ENCODE results near the gene IL10.
A peak's percentile ranks its signal among the peaks of the same experiment; 100 is the strongest.

The IL10 gene

DNA sequence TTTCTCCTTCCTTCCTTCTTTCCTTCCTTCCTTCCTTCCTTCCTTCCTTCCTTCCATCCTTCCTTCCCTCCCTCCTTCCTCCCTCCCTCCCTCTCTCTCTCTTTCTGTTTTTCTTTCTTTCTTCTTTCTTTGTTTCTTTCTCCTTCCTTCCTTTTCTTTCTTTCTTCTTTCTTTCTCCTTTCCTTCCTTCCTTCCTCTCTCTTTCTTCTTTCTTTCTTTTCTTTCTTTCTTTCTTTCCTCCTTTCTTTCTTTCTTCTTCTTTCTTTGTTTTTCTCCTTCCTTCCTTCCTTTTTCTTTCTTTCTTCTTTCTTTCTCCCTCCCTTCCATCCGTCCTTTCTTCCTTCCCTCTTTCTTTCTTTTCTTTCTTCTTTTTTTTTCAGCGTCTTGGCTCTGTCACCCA, 19.8 kb downstream of the IL10 start:
- Histone ChIP-seq H3K4me1 (ENCODE audit: control insufficient read depth in 2 of 2, insufficient read depth in 2 of 2, low read length in 2 of 2) (no peaks in the 10 kb centered on the region), H3K9me3 (ENCODE audit: control insufficient read depth in 2 of 2, low read length in 2 of 2) (no peaks in the 10 kb centered on the region), H3K27me3 (ENCODE audit: control insufficient read depth in 2 of 2, insufficient read depth in 2 of 2, low read length in 2 of 2) (no peaks in the 10 kb centered on the region), H3K36me3 (ENCODE audit: control insufficient read depth in 2 of 2, insufficient read depth in 2 of 2, low read length in 2 of 2) (no peaks in the 10 kb centered on the region), H3K27ac (ENCODE audit: low read depth in 2 of 2, low read length in 2 of 2) (no peak overlapping the region), H3K9ac (ENCODE audit: low read depth in 1 of 2, low read length in 2 of 2) (no peak overlapping the region), H3K4me3 (ENCODE audit: low read length in 2 of 2) (no peak overlapping the region)

DNA sequence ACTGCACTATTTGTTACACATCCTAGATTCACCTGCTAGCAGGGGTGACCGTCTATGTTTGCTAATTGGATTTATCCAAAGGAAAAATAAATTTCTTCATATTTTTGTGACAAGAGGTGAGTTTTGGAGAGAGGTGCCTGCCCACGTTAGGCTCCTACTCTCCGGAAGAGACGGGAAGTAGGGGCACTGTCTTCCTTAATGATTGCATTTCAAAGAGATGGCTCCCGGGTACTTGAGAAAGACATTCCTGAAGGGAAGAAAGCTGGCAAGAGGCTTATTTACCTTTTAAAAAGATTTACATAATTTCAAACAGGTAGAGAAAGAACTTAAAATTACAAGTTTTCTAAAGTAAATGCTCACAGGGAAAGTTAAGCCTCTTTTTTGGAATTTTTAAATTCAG, 20.4 kb downstream of the IL10 start:
- no peak overlapping the region for H3K4me3 ChIP-seq (ENCODE audit: low read length in 2 of 2)
- no peak overlapping the region for H3K27ac ChIP-seq (ENCODE audit: low read depth in 2 of 2, low read length in 2 of 2)
- H3K4me1 ChIP-seq (ENCODE audit: control insufficient read depth in 2 of 2, insufficient read depth in 2 of 2, low read length in 2 of 2) = no peaks in the 10 kb centered on the region
- no peaks in the 10 kb centered on the region for H3K36me3 ChIP-seq (ENCODE audit: control insufficient read depth in 2 of 2, insufficient read depth in 2 of 2, low read length in 2 of 2)
- no peaks in the 10 kb centered on the region for H3K27me3 ChIP-seq (ENCODE audit: control insufficient read depth in 2 of 2, insufficient read depth in 2 of 2, low read length in 2 of 2)
- H3K9me3 ChIP-seq (ENCODE audit: control insufficient read depth in 2 of 2, low read length in 2 of 2) = no peaks in the 10 kb centered on the region
- H3K9ac ChIP-seq (ENCODE audit: low read depth in 1 of 2, low read length in 2 of 2) = no peak overlapping the region

- Histone ChIP-seq H3K27me3 (ENCODE audit: control insufficient read depth in 2 of 2, insufficient read depth in 2 of 2, low read length in 2 of 2) (no peaks in the 10 kb centered on the region), H3K4me1 (ENCODE audit: control insufficient read depth in 2 of 2, insufficient read depth in 2 of 2, low read length in 2 of 2) (no peaks in the 10 kb centered on the region), H3K9me3 (ENCODE audit: control insufficient read depth in 2 of 2, low read length in 2 of 2) (no peaks in the 10 kb centered on the region), H3K36me3 (ENCODE audit: control insufficient read depth in 2 of 2, insufficient read depth in 2 of 2, low read length in 2 of 2) (no peaks in the 10 kb centered on the region), H3K27ac (ENCODE audit: low read depth in 2 of 2, low read length in 2 of 2) (no peak overlapping the region), H3K9ac (ENCODE audit: low read depth in 1 of 2, low read length in 2 of 2) (no peak overlapping the region), H3K4me3 (ENCODE audit: low read length in 2 of 2) (no peak overlapping the region)
Measured at GRCh38 chr1:206748348-206749030, 23.8 kb downstream of the IL10 start.

- Histone ChIP-seq H3K27me3 (ENCODE audit: control insufficient read depth in 2 of 2, insufficient read depth in 2 of 2, low read length in 2 of 2) (no peaks in the 10 kb centered on the region), H3K4me1 (ENCODE audit: control insufficient read depth in 2 of 2, insufficient read depth in 2 of 2, low read length in 2 of 2) (no peaks in the 10 kb centered on the region)
Measured at GRCh38 chr1:206745301-206745700, 27.0 kb downstream of the IL10 start.

GRCh38 chr1:206744683-206745082, 27.6 kb downstream of the IL10 start:
- Histone ChIP-seq H3K9me3 (ENCODE audit: control insufficient read depth in 2 of 2, low read length in 2 of 2) (no peaks in the 10 kb centered on the region), H3K4me1 (ENCODE audit: control insufficient read depth in 2 of 2, insufficient read depth in 2 of 2, low read length in 2 of 2) (peaks cover 0 to 4% of the 10 kb centered on the region in 2 donors), H3K27ac (ENCODE audit: low read depth in 2 of 2, low read length in 2 of 2) (no peak overlapping the region), H3K9ac (ENCODE audit: low read depth in 1 of 2, low read length in 2 of 2) (no peak overlapping the region), H3K27me3 (ENCODE audit: control insufficient read depth in 2 of 2, insufficient read depth in 2 of 2, low read length in 2 of 2) (no peaks in the 10 kb centered on the region), H3K4me3 (ENCODE audit: low read length in 2 of 2) (no peak overlapping the region), H3K36me3 (ENCODE audit: control insufficient read depth in 2 of 2, insufficient read depth in 2 of 2, low read length in 2 of 2) (no peaks in the 10 kb centered on the region)

More at GRCh38 chr1:206745301-206745700, 27.0 kb downstream of the IL10 start:
- no peak overlapping the region for H3K4me3 ChIP-seq (ENCODE audit: low read length in 2 of 2)
- H3K9ac ChIP-seq (ENCODE audit: low read depth in 1 of 2, low read length in 2 of 2) = no peak overlapping the region
- no peaks in the 10 kb centered on the region for H3K36me3 ChIP-seq (ENCODE audit: control insufficient read depth in 2 of 2, insufficient read depth in 2 of 2, low read length in 2 of 2)
- H3K9me3 ChIP-seq (ENCODE audit: control insufficient read depth in 2 of 2, low read length in 2 of 2) = no peaks in the 10 kb centered on the region
- no peak overlapping the region for H3K27ac ChIP-seq (ENCODE audit: low read depth in 2 of 2, low read length in 2 of 2)

DNA sequence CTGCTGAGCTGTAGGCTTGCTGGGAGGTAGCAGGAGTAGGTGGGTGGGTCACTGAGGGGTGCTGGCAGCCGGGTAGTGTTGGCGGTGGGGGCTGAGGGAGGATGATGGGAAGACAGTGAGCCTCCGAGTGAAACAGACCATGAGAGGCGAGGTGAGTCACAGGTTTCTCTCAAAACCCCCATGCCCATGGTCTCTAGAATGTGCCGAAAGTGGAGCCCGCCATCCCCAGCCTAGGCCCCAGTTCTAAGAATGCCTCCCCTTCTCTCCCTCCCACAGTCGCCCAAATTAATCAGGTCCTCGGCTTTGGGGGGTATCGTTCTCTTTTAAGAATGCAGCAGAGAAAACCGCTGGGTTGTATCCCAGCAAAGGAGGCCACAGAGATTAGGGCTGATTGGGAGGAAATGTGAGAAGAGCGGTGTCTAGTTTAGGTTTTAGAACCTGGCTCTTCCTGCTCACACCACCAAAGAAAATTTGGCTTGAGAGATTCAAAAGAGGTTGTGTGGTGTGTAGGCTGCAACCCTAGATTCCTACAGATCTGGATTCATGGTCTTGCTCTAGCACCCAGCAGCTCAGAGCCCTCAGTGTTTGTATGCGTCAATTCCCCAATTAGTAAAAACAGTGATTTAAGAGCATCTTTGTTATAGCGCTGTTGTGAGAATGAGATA, 29.4 kb downstream of the IL10 start:
- peaks cover 2 to 11% of the 10 kb centered on the region in 2 donors for H3K4me1 ChIP-seq (ENCODE audit: control insufficient read depth in 2 of 2, insufficient read depth in 2 of 2, low read length in 2 of 2)
- no peak overlapping the region for H3K4me3 ChIP-seq (ENCODE audit: low read length in 2 of 2)
- H3K36me3 ChIP-seq (ENCODE audit: control insufficient read depth in 2 of 2, insufficient read depth in 2 of 2, low read length in 2 of 2) = no peaks in the 10 kb centered on the region
- H3K9me3 ChIP-seq (ENCODE audit: control insufficient read depth in 2 of 2, low read length in 2 of 2) = no peaks in the 10 kb centered on the region
- H3K27ac ChIP-seq (ENCODE audit: low read depth in 2 of 2, low read length in 2 of 2) = no peak overlapping the region
- no peaks in the 10 kb centered on the region for H3K27me3 ChIP-seq (ENCODE audit: control insufficient read depth in 2 of 2, insufficient read depth in 2 of 2, low read length in 2 of 2)
- no peak overlapping the region for H3K9ac ChIP-seq (ENCODE audit: low read depth in 1 of 2, low read length in 2 of 2)

- H3K4me3 ChIP-seq (ENCODE audit: low read length in 2 of 2) = no peak overlapping the region
Measured at GRCh38 chr1:206741142-206741701, 31.1 kb downstream of the IL10 start.

GRCh38 chr1:206739411-206740076, 32.8 kb downstream of the IL10 start:
- no peaks in the 10 kb centered on the region for H3K9me3 ChIP-seq (ENCODE audit: control insufficient read depth in 2 of 2, low read length in 2 of 2)
- H3K9ac ChIP-seq (ENCODE audit: low read depth in 1 of 2, low read length in 2 of 2) = no peak overlapping the region
- H3K36me3 ChIP-seq (ENCODE audit: control insufficient read depth in 2 of 2, insufficient read depth in 2 of 2, low read length in 2 of 2) = peaks cover 4 to 10% of the 10 kb centered on the region in 2 donors
- H3K4me3 ChIP-seq (ENCODE audit: low read length in 2 of 2) = no peak overlapping the region
- H3K27me3 ChIP-seq (ENCODE audit: control insufficient read depth in 2 of 2, insufficient read depth in 2 of 2, low read length in 2 of 2) = no peaks in the 10 kb centered on the region
- peaks cover 2 to 14% of the 10 kb centered on the region in 2 donors for H3K4me1 ChIP-seq (ENCODE audit: control insufficient read depth in 2 of 2, insufficient read depth in 2 of 2, low read length in 2 of 2)
- peak overlapping the region in 1 of 2 donors; percentile 35 for H3K27ac ChIP-seq (ENCODE audit: low read depth in 2 of 2, low read length in 2 of 2)

More at GRCh38 chr1:206741142-206741701, 31.1 kb downstream of the IL10 start:
- Histone ChIP-seq H3K27me3 (ENCODE audit: control insufficient read depth in 2 of 2, insufficient read depth in 2 of 2, low read length in 2 of 2) (no peaks in the 10 kb centered on the region), H3K9me3 (ENCODE audit: control insufficient read depth in 2 of 2, low read length in 2 of 2) (no peaks in the 10 kb centered on the region), H3K9ac (ENCODE audit: low read depth in 1 of 2, low read length in 2 of 2) (no peak overlapping the region), H3K36me3 (ENCODE audit: control insufficient read depth in 2 of 2, insufficient read depth in 2 of 2, low read length in 2 of 2) (no peaks in the 10 kb centered on the region), H3K27ac (ENCODE audit: low read depth in 2 of 2, low read length in 2 of 2) (no peak overlapping the region), H3K4me1 (ENCODE audit: control insufficient read depth in 2 of 2, insufficient read depth in 2 of 2, low read length in 2 of 2) (peaks cover 2 to 14% of the 10 kb centered on the region in 2 donors)

- H3K4me1 ChIP-seq (ENCODE audit: control insufficient read depth in 2 of 2, insufficient read depth in 2 of 2, low read length in 2 of 2) = peaks cover 2 to 14% of the 10 kb centered on the region in 2 donors
- peaks cover 4 to 10% of the 10 kb centered on the region in 2 donors for H3K36me3 ChIP-seq (ENCODE audit: control insufficient read depth in 2 of 2, insufficient read depth in 2 of 2, low read length in 2 of 2)
- no peak overlapping the region for H3K4me3 ChIP-seq (ENCODE audit: low read length in 2 of 2)
- H3K9me3 ChIP-seq (ENCODE audit: control insufficient read depth in 2 of 2, low read length in 2 of 2) = no peaks in the 10 kb centered on the region
- H3K27ac ChIP-seq (ENCODE audit: low read depth in 2 of 2, low read length in 2 of 2) = no peak overlapping the region
- H3K27me3 ChIP-seq (ENCODE audit: control insufficient read depth in 2 of 2, insufficient read depth in 2 of 2, low read length in 2 of 2) = no peaks in the 10 kb centered on the region
- no peak overlapping the region for H3K9ac ChIP-seq (ENCODE audit: low read depth in 1 of 2, low read length in 2 of 2)
Measured at GRCh38 chr1:206738370-206739366, 33.6 kb downstream of the IL10 start.

Measured in mucosa of rectum (tissue), 2 donors.